Neural cell (in vitro differentiated cells): Measurements from ENCODE around the gene NCR3LG1. TPM values are rescaled to one million over a fixed set of nuclear protein-coding genes. Genes with fewer than 3 reads are reported as not detected.

ENCODE experiments used
- H2AFZ ChIP-seq: fragments of 200-600, 300-800 bp; sonication (generic), shearing (Covaris generic); 2 replicates; pipeline ENCODE4 v1.6.0; 2014; ENCODE audit warnings: low read depth, mild to moderate bottlenecking, antibody characterized with exemption, low read length, moderate library complexity
- H3F3A ChIP-seq: fragments of 200-600 bp; shearing (Covaris generic); 2 replicates; pipeline ENCODE4 v1.6.1; 2016; ENCODE audit warnings: mild to moderate bottlenecking, moderate library complexity, mixed read lengths, antibody characterized with exemption, low read length; ENCODE audit not compliant: insufficient read depth, poor library complexity, severe bottlenecking
- H3K27ac ChIP-seq: fragments of 200-600, 300-800 bp; sonication (generic), shearing (Covaris generic); 2 replicates; pipeline ENCODE4 v1.5.1; 2014; ENCODE audit warnings: mild to moderate bottlenecking, low read length, moderate library complexity
- H3K27me3 ChIP-seq: fragments of 300-800, 200-600 bp; sonication (generic), shearing (Covaris generic); 2 replicates; pipeline ENCODE4 v1.6.0; 2014; ENCODE audit warnings: mild to moderate bottlenecking, low read depth, low read length, moderate library complexity; ENCODE audit not compliant: insufficient read depth
- H3K36me3 ChIP-seq: fragments of 300-800, 200-600 bp; sonication (generic), shearing (Covaris generic); 2 replicates; pipeline ENCODE4 v1.5.1; 2014; ENCODE audit warnings: mild to moderate bottlenecking, antibody characterized with exemption, low read length, moderate library complexity; ENCODE audit not compliant: insufficient read depth
- H3K4me2 ChIP-seq: fragments of 300-800, 200-600 bp; sonication (generic), shearing (Covaris generic); 2 replicates; pipeline ENCODE4 v1.6.0; 2014; ENCODE audit warnings: mild to moderate bottlenecking, low read length
- H3K4me3 ChIP-seq: fragments of 300-800, 200-600 bp; sonication (generic), shearing (Covaris generic); 2 replicates; pipeline ENCODE4 v1.5.1; 2014; ENCODE audit warnings: mild to moderate bottlenecking, low read length, moderate library complexity
- H3K79me2 ChIP-seq: fragments of 200-600 bp; shearing (Covaris generic); replicated peaks from 2 replicates; pipeline ENCODE4 v1.6.0; 2014; ENCODE audit warnings: mild to moderate bottlenecking, low read length, moderate library complexity; ENCODE audit not compliant: insufficient read depth
- H3K9ac ChIP-seq: fragments of 300-800, 200-600 bp; sonication (generic), shearing (Covaris generic); 2 replicates; pipeline ENCODE4 v1.6.1; 2016; ENCODE audit warnings: mild to moderate bottlenecking, low read length, mixed read lengths
- H3K9me2 ChIP-seq: fragments of 200-600 bp; shearing (Covaris generic); 2 replicates; pipeline ENCODE4 v1.6.1; 2016; ENCODE audit warnings: mild to moderate bottlenecking, low read length, mixed read lengths; ENCODE audit not compliant: insufficient read depth
- H3K9me3 ChIP-seq: fragments of 200-600, 300-800 bp; sonication (generic), shearing (Covaris generic); 2 replicates; pipeline ENCODE4 v1.6.1; 2016; ENCODE audit warnings: mild to moderate bottlenecking, mixed run types, low read length, moderate library complexity, mixed read lengths
- H4K20me1 ChIP-seq: fragments of 200-600 bp; shearing (Covaris generic); 2 replicates; pipeline ENCODE4 v1.6.1; 2016; ENCODE audit warnings: mild to moderate bottlenecking, mixed run types; ENCODE audit not compliant: insufficient read depth
- EP300 ChIP-seq: fragments of 450-650 bp; conservative IDR thresholded peaks from 2 replicates; pipeline ENCODE4 v1.6.1; 2014; ENCODE audit warnings: antibody characterized with exemption, mild to moderate bottlenecking, moderate library complexity; ENCODE audit not compliant: poor library complexity, severe bottlenecking
- EZH2 ChIP-seq: fragments of 200-600, 300-800 bp; shearing (Covaris generic), sonication (generic); IDR thresholded peaks from 2 replicates; pipeline ENCODE4 v1.6.1; 2014; ENCODE audit warnings: antibody characterized with exemption, low read length, borderline replicate concordance, mild to moderate bottlenecking; ENCODE audit not compliant: insufficient read depth, poor library complexity, severe bottlenecking
- MXI1 ChIP-seq: fragments of 450-650 bp; conservative IDR thresholded peaks from 2 replicates; pipeline ENCODE4 v1.6.1; 2014; ENCODE audit warnings: antibody characterized with exemption, mild to moderate bottlenecking; ENCODE audit not compliant: poor library complexity, severe bottlenecking
- POLR2AphosphoS5 ChIP-seq: IDR thresholded peaks from 2 replicates; pipeline ENCODE4 v1.6.1; 2012
- RAD21 ChIP-seq: fragments of 450-650 bp; conservative IDR thresholded peaks from 2 replicates; pipeline ENCODE4 v1.6.1; 2014; ENCODE audit warnings: antibody characterized with exemption, mild to moderate bottlenecking, moderate library complexity
- REST ChIP-seq: IDR thresholded peaks from 2 replicates; pipeline ENCODE4 v1.6.1; 2012; ENCODE audit warnings: borderline replicate concordance
- SMC3 ChIP-seq: fragments of 450-650 bp; conservative IDR thresholded peaks from 2 replicates; pipeline ENCODE4 v1.6.1; 2014; ENCODE audit warnings: antibody characterized with exemption, mild to moderate bottlenecking, moderate library complexity; ENCODE audit not compliant: poor library complexity
- TAF1 ChIP-seq: IDR thresholded peaks from 2 replicates; pipeline ENCODE4 v1.6.1; 2012; ENCODE audit warnings: low read depth
- polyA plus RNA-seq: library from polyadenylated mRNA; depleted of rRNA; stranded (reverse); fragments of >200 nt; gene quantifications from 2 replicates; pipeline ENCODE4 v1.2.3, GENCODE V29; 2014
- TF ChIP-seq, protein P1 (sequence below): fragments of 450-650 bp; IDR thresholded peaks from 2 replicates; pipeline ENCODE4 v1.5.1; 2014; ENCODE audit warnings: antibody characterized with exemption, mild to moderate bottlenecking, moderate library complexity; ENCODE audit not compliant: poor library complexity, severe bottlenecking

NCR3LG1 gene
- polyA plus RNA-seq, 1 donor from 2014 or later, result 3.1 TPM

GRCh38 chr11:17393472-17393871, 41.9 kb downstream of the NCR3LG1 start:
- H3K4me2 ChIP-seq, result no peak overlapping the region
- H3K36me3 ChIP-seq, result no peaks in the 10 kb centered on the region
- H3K27ac ChIP-seq, result no peak overlapping the region
- no peak overlapping the region for H3K9ac ChIP-seq
- no peak overlapping the region for H2AFZ ChIP-seq
- H4K20me1 ChIP-seq, result no peaks in the 10 kb centered on the region
- TF ChIP-seq REST (no peak), POLR2AphosphoS5 (no peak), RAD21 (no peak), EP300 (no peak), EZH2 (no peak), MXI1 (no peak), SMC3 (no peak), TAF1 (no peak)
- TF ChIP-seq, protein P1, sequence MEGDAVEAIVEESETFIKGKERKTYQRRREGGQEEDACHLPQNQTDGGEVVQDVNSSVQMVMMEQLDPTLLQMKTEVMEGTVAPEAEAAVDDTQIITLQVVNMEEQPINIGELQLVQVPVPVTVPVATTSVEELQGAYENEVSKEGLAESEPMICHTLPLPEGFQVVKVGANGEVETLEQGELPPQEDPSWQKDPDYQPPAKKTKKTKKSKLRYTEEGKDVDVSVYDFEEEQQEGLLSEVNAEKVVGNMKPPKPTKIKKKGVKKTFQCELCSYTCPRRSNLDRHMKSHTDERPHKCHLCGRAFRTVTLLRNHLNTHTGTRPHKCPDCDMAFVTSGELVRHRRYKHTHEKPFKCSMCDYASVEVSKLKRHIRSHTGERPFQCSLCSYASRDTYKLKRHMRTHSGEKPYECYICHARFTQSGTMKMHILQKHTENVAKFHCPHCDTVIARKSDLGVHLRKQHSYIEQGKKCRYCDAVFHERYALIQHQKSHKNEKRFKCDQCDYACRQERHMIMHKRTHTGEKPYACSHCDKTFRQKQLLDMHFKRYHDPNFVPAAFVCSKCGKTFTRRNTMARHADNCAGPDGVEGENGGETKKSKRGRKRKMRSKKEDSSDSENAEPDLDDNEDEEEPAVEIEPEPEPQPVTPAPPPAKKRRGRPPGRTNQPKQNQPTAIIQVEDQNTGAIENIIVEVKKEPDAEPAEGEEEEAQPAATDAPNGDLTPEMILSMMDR, result no peak
- no peak overlapping the region for H3K4me3 ChIP-seq
- H3K27me3 ChIP-seq, result no peaks in the 10 kb centered on the region
- H3K79me2 ChIP-seq, result no peaks in the 10 kb centered on the region
- no peaks in the 10 kb centered on the region for H3K9me3 ChIP-seq
- H3F3A ChIP-seq, result no peaks in the 10 kb centered on the region
- H3K9me2 ChIP-seq, result no peaks in the 10 kb centered on the region

- Histone ChIP-seq H3K27ac (no peak overlapping the region), H2AFZ (no peak overlapping the region), H3K4me2 (no peak overlapping the region), H3K79me2 (no peaks in the 10 kb centered on the region), H3F3A (no peaks in the 10 kb centered on the region), H3K4me3 (no peak overlapping the region), H3K27me3 (no peaks in the 10 kb centered on the region), H3K9ac (no peak overlapping the region), H3K9me2 (no peaks in the 10 kb centered on the region), H3K9me3 (no peaks in the 10 kb centered on the region), H3K36me3 (no peaks in the 10 kb centered on the region), H4K20me1 (no peaks in the 10 kb centered on the region)
- no peak for TF ChIP-seq RAD21
- TF ChIP-seq REST, result no peak
- TF ChIP-seq SMC3, result no peak
- TF ChIP-seq, protein P1, result no peak
- TF ChIP-seq TAF1, result no peak
- TF ChIP-seq MXI1, result no peak
- TF ChIP-seq EZH2, result no peak
- TF ChIP-seq EP300, result no peak
- TF ChIP-seq POLR2AphosphoS5, result no peak
Observed at GRCh38 chr11:17394743-17395390, 43.3 kb downstream of the NCR3LG1 start.
